ENCODE measurements around the gene FYCO1.

DNA sequence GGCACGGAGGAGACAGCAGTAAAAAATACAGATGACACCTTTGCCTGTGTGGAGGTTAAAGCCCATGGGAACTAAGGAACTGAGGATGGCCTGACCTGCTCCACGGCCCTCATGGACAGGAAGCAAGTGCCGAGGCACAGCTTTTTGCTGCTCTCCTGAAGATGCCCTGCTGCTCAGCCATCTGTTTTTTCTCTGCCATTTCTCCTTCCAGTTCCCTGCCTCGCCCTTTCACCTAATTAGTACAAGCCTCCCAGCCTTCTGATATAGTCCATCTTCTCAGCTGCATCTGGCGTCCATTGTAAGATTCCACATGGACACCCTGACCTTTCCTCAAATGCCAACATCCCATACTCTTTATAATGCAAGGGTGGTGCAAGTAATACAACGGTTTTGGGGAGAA, 64.1 kb downstream of the FYCO1 start:
- no peak for TF ChIP-seq EZH2phosphoT487 (IDR thresholded peaks at IDR 0.05; ENCODE audit: borderline replicate concordance)
- TF ChIP-seq, protein P1, sequence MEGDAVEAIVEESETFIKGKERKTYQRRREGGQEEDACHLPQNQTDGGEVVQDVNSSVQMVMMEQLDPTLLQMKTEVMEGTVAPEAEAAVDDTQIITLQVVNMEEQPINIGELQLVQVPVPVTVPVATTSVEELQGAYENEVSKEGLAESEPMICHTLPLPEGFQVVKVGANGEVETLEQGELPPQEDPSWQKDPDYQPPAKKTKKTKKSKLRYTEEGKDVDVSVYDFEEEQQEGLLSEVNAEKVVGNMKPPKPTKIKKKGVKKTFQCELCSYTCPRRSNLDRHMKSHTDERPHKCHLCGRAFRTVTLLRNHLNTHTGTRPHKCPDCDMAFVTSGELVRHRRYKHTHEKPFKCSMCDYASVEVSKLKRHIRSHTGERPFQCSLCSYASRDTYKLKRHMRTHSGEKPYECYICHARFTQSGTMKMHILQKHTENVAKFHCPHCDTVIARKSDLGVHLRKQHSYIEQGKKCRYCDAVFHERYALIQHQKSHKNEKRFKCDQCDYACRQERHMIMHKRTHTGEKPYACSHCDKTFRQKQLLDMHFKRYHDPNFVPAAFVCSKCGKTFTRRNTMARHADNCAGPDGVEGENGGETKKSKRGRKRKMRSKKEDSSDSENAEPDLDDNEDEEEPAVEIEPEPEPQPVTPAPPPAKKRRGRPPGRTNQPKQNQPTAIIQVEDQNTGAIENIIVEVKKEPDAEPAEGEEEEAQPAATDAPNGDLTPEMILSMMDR (conservative IDR thresholded peaks at IDR 0.05; ENCODE audit: low read length): no peak
